ENCODE measurements around the gene ADAD1. TPM values are rescaled to one million over a fixed set of nuclear protein-coding genes. Genes with fewer than 3 reads are reported as not detected.

The ADAD1 gene
- total RNA-seq = not detected
- polyA plus RNA-seq (ENCODE audit: insufficient read length in 6 of 6) = not detected
- long read RNA-seq, donor 1 = 0 reads
- long read RNA-seq, donor 2 = 0 reads
- long read RNA-seq, donor 3 = 0 reads
- long read RNA-seq, donor 4 = 0 reads
- long read RNA-seq, donor 5 = 0 reads
- long read RNA-seq, donor 6 = 0 reads
- long read RNA-seq, donor 7 = 0 reads
- long read RNA-seq, donor 8 = 0 reads
- long read RNA-seq, donor 9 = 0 reads
- long read RNA-seq, donor 10 = 0 reads
- long read RNA-seq, donor 11 = 0 reads
- long read RNA-seq, donor 12 = 0 reads

DNA sequence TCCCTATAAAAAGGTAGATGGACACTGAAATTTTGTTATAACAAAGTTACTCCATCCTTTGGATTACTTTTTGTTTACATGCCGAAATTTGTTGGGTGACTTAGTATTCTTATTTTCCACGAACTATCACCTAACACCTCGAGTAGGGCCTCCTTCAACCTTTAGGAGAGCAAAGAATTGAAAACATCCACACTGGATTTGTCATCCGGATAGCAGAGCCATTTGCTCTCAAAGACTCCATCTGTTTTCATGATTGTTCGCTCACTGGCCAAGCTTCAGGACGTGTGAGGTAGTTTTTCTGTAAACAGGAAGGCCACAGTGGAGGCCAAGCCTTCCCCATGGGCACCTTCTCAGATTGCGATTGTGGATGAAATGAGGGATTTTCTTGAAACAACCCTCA is at the start of gene ADAD1:
Gene ADAD1, plus strand, starts transcription at position 301 of the 400 bp plus-strand sequence. CDS start 1,059 bp downstream, outside the sequence.
- Histone ChIP-seq H3K9me3 (peaks cover 0 to 15% of the 10 kb centered on the region in 2 donors), H3K4me3 (no peak within 1 kb of the TSS), H3K4me1 (no peaks in the 10 kb centered on the region), H3K27ac (no peak within 1 kb of the TSS), H3K27me3 (no peaks in the 10 kb centered on the region), H3K36me3 (no peaks in the 10 kb centered on the region)
- intact Hi-C loops (cut with DNase I) = no loop called here
- ATAC-seq = no peak
- TF ChIP-seq, protein P1, sequence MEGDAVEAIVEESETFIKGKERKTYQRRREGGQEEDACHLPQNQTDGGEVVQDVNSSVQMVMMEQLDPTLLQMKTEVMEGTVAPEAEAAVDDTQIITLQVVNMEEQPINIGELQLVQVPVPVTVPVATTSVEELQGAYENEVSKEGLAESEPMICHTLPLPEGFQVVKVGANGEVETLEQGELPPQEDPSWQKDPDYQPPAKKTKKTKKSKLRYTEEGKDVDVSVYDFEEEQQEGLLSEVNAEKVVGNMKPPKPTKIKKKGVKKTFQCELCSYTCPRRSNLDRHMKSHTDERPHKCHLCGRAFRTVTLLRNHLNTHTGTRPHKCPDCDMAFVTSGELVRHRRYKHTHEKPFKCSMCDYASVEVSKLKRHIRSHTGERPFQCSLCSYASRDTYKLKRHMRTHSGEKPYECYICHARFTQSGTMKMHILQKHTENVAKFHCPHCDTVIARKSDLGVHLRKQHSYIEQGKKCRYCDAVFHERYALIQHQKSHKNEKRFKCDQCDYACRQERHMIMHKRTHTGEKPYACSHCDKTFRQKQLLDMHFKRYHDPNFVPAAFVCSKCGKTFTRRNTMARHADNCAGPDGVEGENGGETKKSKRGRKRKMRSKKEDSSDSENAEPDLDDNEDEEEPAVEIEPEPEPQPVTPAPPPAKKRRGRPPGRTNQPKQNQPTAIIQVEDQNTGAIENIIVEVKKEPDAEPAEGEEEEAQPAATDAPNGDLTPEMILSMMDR (IDR thresholded peaks at IDR 0.05) = no peak
- DNase-seq = no peak

DNA sequence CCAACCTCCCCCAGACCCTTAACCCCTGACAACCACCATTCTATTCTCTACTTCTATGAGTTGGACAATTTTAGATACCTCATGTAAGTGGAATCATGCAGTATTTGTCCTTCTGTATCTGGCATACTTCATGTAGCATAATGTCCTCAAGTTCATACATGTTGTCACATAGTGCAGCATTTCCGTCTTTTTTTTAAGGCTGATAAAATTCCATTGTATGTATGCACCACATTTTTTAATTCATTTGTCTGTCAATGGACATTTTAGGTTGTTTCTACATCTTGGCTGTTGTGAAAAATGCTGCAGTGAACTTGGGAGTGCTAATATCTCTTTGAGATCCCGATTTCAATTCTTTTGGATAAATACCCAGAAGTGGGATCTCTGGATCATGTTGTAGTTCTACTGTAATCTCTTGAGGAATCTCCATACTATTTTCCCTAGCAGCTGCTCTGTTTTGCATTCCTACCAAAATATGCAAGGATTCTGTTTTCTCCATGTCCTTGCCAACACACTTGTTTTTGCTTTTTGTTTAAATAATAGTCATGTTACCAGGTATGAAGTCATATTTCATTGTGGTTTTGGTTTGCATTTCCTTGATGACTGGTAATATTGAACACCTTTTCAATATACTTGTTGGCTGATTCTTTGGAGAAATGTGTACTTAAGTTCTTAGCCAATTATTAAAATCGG is 48.8 kb upstream of the ADAD1 start:
- H3K36me3 ChIP-seq = peaks cover 0 to 81% of the 10 kb centered on the region in 2 donors
- intact Hi-C loops (cut with DNase I) = no loop called here
- H3K27me3 ChIP-seq = no peaks in the 10 kb centered on the region
- TF ChIP-seq, protein P1 (IDR thresholded peaks at IDR 0.05) = no peak
- H3K4me3 ChIP-seq = no peak overlapping the region
- DNase-seq = no peak
- no peak overlapping the region for H3K27ac ChIP-seq
- no peak for ATAC-seq
- H3K4me1 ChIP-seq = no peaks in the 10 kb centered on the region
- no peaks in the 10 kb centered on the region for H3K9me3 ChIP-seq

DNA sequence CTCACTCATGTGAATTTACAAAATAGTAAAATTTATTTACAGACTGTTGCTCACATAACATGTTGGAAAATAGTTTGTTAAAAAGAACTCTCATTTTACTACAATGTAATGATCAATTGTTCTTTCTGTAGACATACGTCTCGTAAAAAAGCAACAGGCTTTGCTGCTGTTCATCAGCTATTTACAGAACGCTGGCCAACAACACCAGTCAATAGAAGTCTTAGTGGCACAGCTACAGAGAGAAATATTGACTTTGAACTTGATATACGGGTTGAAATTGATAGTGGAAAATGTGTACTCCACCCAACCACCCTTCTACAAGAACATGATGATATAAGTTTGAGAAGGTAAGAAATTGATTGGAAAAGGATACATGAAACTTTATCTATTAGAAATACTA is 47.6 kb upstream of the ADAD1 start:
- no peak overlapping the region for H3K4me3 ChIP-seq
- no peaks in the 10 kb centered on the region for H3K27me3 ChIP-seq
- no peaks in the 10 kb centered on the region for H3K4me1 ChIP-seq
- intact Hi-C loops (cut with DNase I) = no loop called here
- no peaks in the 10 kb centered on the region for H3K9me3 ChIP-seq
- no peak overlapping the region for H3K27ac ChIP-seq
- H3K36me3 ChIP-seq = peaks cover 0 to 83% of the 10 kb centered on the region in 2 donors
- no peak for DNase-seq
- no peak for ATAC-seq
- TF ChIP-seq, protein P1 (IDR thresholded peaks at IDR 0.05) = no peak

DNA sequence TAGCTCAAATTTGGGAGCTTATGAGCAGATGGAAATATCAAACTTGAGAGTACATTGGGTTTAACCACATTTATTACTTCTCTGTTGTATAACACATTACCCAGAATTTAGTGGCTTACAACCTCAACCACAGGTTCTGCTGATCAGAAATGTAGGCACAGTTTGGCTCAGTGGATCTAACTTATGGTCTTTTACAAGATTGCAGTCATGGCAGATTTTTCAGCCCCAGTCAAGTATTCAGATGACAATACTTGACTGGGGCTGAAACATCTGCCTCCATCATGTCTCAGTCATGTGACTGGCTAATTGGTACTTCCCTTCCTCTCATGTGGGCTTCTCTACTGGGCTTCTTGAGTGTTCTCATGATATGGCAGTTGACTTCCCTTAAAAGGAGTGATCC is 44.0 kb upstream of the ADAD1 start:
- TF ChIP-seq, protein P1 (IDR thresholded peaks at IDR 0.05) = no peak
- intact Hi-C loops (cut with DNase I) = no loop called here
- no peak overlapping the region for H3K27ac ChIP-seq
- peaks cover 0 to 84% of the 10 kb centered on the region in 2 donors for H3K36me3 ChIP-seq
- no peaks in the 10 kb centered on the region for H3K27me3 ChIP-seq
- H3K4me3 ChIP-seq = no peak overlapping the region
- DNase-seq = no peak
- no peaks in the 10 kb centered on the region for H3K4me1 ChIP-seq
- no peak for ATAC-seq
- H3K9me3 ChIP-seq = no peaks in the 10 kb centered on the region

DNA sequence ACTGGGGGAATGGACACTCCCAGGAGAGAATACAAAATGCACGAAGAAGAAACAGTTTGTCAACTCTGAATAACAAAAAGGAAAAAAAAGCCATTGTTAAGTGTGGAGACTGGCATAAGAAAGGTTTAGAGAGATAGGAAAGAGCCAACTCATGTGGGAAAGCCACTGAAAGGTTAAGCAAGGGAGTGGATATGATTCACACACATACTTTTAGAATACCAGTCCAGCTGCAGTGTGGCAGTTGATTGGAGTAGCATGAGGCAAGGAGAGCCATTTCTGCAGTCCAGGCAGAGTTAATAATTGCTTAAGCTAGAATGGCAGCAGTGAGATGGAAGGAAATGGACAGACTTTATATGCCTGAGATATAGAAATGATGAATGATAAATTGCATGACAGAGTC is 36.9 kb upstream of the ADAD1 start:
- intact Hi-C loops (cut with DNase I) = no loop called here
- TF ChIP-seq, protein P1 (IDR thresholded peaks at IDR 0.05) = no peak
- no peaks in the 10 kb centered on the region for H3K4me1 ChIP-seq
- peaks cover 0 to 69% of the 10 kb centered on the region in 2 donors for H3K36me3 ChIP-seq
- no peak for DNase-seq
- H3K4me3 ChIP-seq = no peak overlapping the region
- H3K27ac ChIP-seq = no peak overlapping the region
- peak; percentile 70 for ATAC-seq
- no peaks in the 10 kb centered on the region for H3K27me3 ChIP-seq
- H3K9me3 ChIP-seq = no peaks in the 10 kb centered on the region

Measured in left lung (tissue), 14 donors.